ENCODE data around the gene DGLUCY.
A peak's percentile ranks its signal among the peaks of the same experiment; 100 is the strongest.
"Not testable (repeated sequence)": the region's sequence is repeated elsewhere in the genome, so short reads cannot be mapped to it uniquely, and the experiment has no call there.

Gene DGLUCY

GRCh38 chr14:91225025-91225424 lies 111.2 kb downstream of the DGLUCY start:
- Histone ChIP-seq H3K36me3 (ENCODE audit: insufficient read depth, low read length) (peaks cover 39% of the 10 kb centered on the region), H3K4me1 (ENCODE audit: insufficient read depth, low read length) (peaks cover 35% of the 10 kb centered on the region)

DNA sequence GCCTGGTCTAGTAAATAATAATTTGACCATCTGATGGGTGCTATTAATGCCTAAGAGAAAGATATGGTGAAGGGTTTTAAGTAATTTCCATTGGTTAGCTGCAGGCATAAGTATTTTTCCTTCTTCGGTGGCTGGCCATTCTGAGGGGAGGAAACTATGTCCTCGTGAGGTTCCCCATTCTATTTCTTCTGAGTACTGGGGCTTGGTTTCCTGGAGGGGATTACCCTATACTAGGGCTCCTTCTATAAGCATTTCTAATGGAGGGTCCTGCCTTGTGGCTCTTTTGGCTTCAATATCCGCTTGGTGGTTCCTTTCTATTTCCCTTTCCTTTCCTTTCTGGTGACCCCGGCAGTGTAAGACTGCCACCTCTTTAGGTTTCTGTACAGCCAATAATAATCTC lies 112.5 kb downstream of the DGLUCY start:
- H3K27ac ChIP-seq (ENCODE audit: low read length); H3K27me3 ChIP-seq (ENCODE audit: insufficient read depth, low read length, poor library complexity); H3K4me3 ChIP-seq (ENCODE audit: low read depth in 1 of 2, low read length in 2 of 2); H3K4me2 ChIP-seq (ENCODE audit: insufficient read depth, low read length); ATAC-seq (ENCODE audit: insufficient read depth, low read depth); H3K9me3 ChIP-seq (ENCODE audit: insufficient read depth, low read length, severe bottlenecking); DNase-seq; H4K20me1 ChIP-seq (ENCODE audit: insufficient read depth, low read length); H3K9ac ChIP-seq (ENCODE audit: low read depth, low read length); H2AFZ ChIP-seq (ENCODE audit: low read depth, low read length); H3K79me2 ChIP-seq (ENCODE audit: insufficient read depth, low read length): not testable (repeated sequence)
- H3K4me1 ChIP-seq (ENCODE audit: insufficient read depth, low read length), result peaks cover 49% of the 10 kb centered on the region
- H3K36me3 ChIP-seq (ENCODE audit: insufficient read depth, low read length), result peaks cover 25% of the 10 kb centered on the region

More at GRCh38 chr14:91225025-91225424, 111.2 kb downstream of the DGLUCY start:
- H3K27me3 ChIP-seq (ENCODE audit: insufficient read depth, low read length, poor library complexity), result no peaks in the 10 kb centered on the region
- peaks cover 6% of the 10 kb centered on the region; the same call in 1 of the 2 replicates for H4K20me1 ChIP-seq (ENCODE audit: insufficient read depth, low read length)
- H3K27ac ChIP-seq (ENCODE audit: low read length), result no peak overlapping the region
- H3K4me3 ChIP-seq (ENCODE audit: low read depth in 1 of 2, low read length in 2 of 2), result no peak overlapping the region
- H3K4me2 ChIP-seq (ENCODE audit: insufficient read depth, low read length), result no peak overlapping the region
- H3K9ac ChIP-seq (ENCODE audit: low read depth, low read length), result no peak overlapping the region
- DNase-seq (no peak), ATAC-seq (ENCODE audit: insufficient read depth, low read depth) (no peak)
- no peaks in the 10 kb centered on the region for H3K79me2 ChIP-seq (ENCODE audit: insufficient read depth, low read length)
- H2AFZ ChIP-seq (ENCODE audit: low read depth, low read length), result no peak overlapping the region
- H3K9me3 ChIP-seq (ENCODE audit: insufficient read depth, low read length, severe bottlenecking), result no peaks in the 10 kb centered on the region
- TF ChIP-seq EZH2 (IDR thresholded peaks at IDR 0.05; ENCODE audit: borderline replicate concordance, low read depth, low read length, severe bottlenecking) (no peak), CTCF (IDR thresholded peaks at IDR 0.05; ENCODE audit: borderline replicate concordance, extremely low read depth, low read length, poor library complexity, severe bottlenecking) (no peak)

GRCh38 chr14:91227183-91227628 lies 113.3 kb downstream of the DGLUCY start:
- no peaks in the 10 kb centered on the region for H3K9me3 ChIP-seq (ENCODE audit: insufficient read depth, low read length, severe bottlenecking)
- no peaks in the 10 kb centered on the region for H3K27me3 ChIP-seq (ENCODE audit: insufficient read depth, low read length, poor library complexity)
- H2AFZ ChIP-seq (ENCODE audit: low read depth, low read length), result no peak overlapping the region
- no peak for TF ChIP-seq CTCF (IDR thresholded peaks at IDR 0.05; ENCODE audit: borderline replicate concordance, extremely low read depth, low read length, poor library complexity, severe bottlenecking)
- TF ChIP-seq EZH2 (IDR thresholded peaks at IDR 0.05; ENCODE audit: borderline replicate concordance, low read depth, low read length, severe bottlenecking), result no peak
- H3K4me1 ChIP-seq (ENCODE audit: insufficient read depth, low read length), result peaks cover 57% of the 10 kb centered on the region
- H3K27ac ChIP-seq (ENCODE audit: low read length), result 0 out of 2 replicates have a peak overlapping the region, but pooled peaks have one; percentile 7
- H3K9ac ChIP-seq (ENCODE audit: low read depth, low read length), result no peak overlapping the region
- H4K20me1 ChIP-seq (ENCODE audit: insufficient read depth, low read length), result peaks cover 6% of the 10 kb centered on the region; the same call in 1 of the 2 replicates
- no peaks in the 10 kb centered on the region for H3K79me2 ChIP-seq (ENCODE audit: insufficient read depth, low read length)
- no peak for ATAC-seq (ENCODE audit: insufficient read depth, low read depth)
- peaks cover 20% of the 10 kb centered on the region for H3K36me3 ChIP-seq (ENCODE audit: insufficient read depth, low read length)
- H3K4me2 ChIP-seq (ENCODE audit: insufficient read depth, low read length), result no peak overlapping the region
- no peak overlapping the region for H3K4me3 ChIP-seq (ENCODE audit: low read depth in 1 of 2, low read length in 2 of 2)
- peak; percentile 41 for DNase-seq

DNA sequence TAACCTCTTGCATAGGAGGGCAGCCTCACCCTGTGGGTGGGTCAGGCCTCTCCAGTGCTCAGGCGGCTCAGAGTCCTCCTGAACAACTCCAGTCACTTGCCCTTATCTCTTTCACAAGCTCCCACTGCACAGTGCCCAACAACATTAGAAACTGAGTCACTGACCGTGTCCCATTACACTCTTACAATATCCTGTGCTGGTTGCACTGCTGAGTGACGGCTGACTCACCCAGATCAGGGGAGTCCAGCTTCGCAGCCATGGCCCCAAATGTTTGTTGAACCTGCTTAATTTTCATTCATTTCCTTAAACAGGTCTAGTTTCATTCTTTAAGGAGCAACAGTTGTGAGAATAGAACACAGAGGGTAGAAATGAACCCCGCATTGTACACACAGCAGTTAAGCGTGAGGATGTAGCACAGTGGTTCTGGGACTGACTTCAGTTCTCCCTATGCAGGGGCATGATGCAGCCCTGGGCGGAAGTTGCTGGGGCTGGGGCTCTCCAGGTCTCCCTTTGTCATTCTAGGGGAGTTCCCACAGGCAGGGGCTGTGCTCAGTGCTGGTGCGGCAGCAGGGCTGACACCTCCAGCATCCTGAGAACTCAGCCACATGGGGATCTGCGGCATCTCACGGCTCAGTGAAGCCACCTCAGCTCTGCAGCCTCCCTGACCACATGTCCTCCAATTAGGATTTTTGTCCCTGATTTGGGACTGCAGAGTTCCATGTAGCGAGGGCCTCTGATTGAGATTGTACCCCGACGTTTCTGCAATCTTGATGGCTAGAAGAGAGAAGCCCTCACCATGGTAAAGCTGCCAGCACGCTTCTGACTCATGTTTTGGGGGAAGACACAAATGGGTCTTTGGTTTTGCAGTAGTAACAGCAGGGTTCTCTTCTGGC lies 114.5 kb downstream of the DGLUCY start:
- Histone ChIP-seq H3K4me2 (ENCODE audit: insufficient read depth, low read length) (no peak overlapping the region), H3K4me3 (ENCODE audit: low read depth in 1 of 2, low read length in 2 of 2) (no peak overlapping the region), H2AFZ (ENCODE audit: low read depth, low read length) (no peak overlapping the region), H3K79me2 (ENCODE audit: insufficient read depth, low read length) (no peaks in the 10 kb centered on the region), H4K20me1 (ENCODE audit: insufficient read depth, low read length) (peaks cover 6% of the 10 kb centered on the region; the same call in 1 of the 2 replicates), H3K27ac (ENCODE audit: low read length) (peak overlapping the region; percentile 66), H3K36me3 (ENCODE audit: insufficient read depth, low read length) (peaks cover 15% of the 10 kb centered on the region), H3K9ac (ENCODE audit: low read depth, low read length) (no peak overlapping the region; the same call in 1 of the 2 replicates), H3K4me1 (ENCODE audit: insufficient read depth, low read length) (peaks cover 58% of the 10 kb centered on the region), H3K9me3 (ENCODE audit: insufficient read depth, low read length, severe bottlenecking) (no peaks in the 10 kb centered on the region), H3K27me3 (ENCODE audit: insufficient read depth, low read length, poor library complexity) (no peaks in the 10 kb centered on the region)
- TF ChIP-seq EZH2 (IDR thresholded peaks at IDR 0.05; ENCODE audit: borderline replicate concordance, low read depth, low read length, severe bottlenecking) (no peak), CTCF (IDR thresholded peaks at IDR 0.05; ENCODE audit: borderline replicate concordance, extremely low read depth, low read length, poor library complexity, severe bottlenecking) (no peak)
- peak; percentile 84 for DNase-seq
- ATAC-seq (ENCODE audit: insufficient read depth, low read depth), result peak; percentile 66

Data from DND-41 (cell line).